A549 (cell line): ENCODE results near the gene ABCC1. TPM values are rescaled to one million over a fixed set of nuclear protein-coding genes. Genes with fewer than 3 reads are reported as not detected.
"Not testable (repeated sequence)": the region's sequence is repeated elsewhere in the genome, so short reads cannot be mapped to it uniquely, and the experiment has no call there.

Experiments used
- ATAC-seq, 2 experiments: fragments of 200-7000 bp in 1 of 2; fragments of >200 bp in 1 of 2; cut with Nextera tagmentation in 1 of 2; cut with Tn5 transposase in 1 of 2; 3 replicates each; pipeline versions ENCODE4 v1.8.0 to v1.9.1; 2018 to 2020; ENCODE audit warnings: mild to moderate bottlenecking in 1 of 2, moderate library complexity in 1 of 2
- CTCF ChIA-PET: fragments of 300-600 bp; sonication (Branson Sonifier 250); formaldehyde crosslinking; extraction: SDS; loops from one replicate; lab custom pipeline; 2021; ENCODE audit warnings: antibody characterized with exemption, inconsistent platforms; lab: Yijun Ruan, JAX
- POLR2A ChIA-PET: fragments of 350-600 bp; formaldehyde crosslinking; extraction: SDS; loops from one replicate; lab custom pipeline; 2021; ENCODE audit warnings: antibody characterized with exemption, inconsistent platforms; lab: Yijun Ruan, JAX
- DNase-seq, 2 experiments: peaks; one replicate each; pipeline versions ENCODE4 v3.0.0 to v3.0.0-alpha.2; 2011 to 2016; ENCODE audit warnings: low read depth in 1 of 2, low spot score in 1 of 2
- FAIRE-seq: peaks from 2 replicates; lab custom pipeline; 2011; peaks lifted over from hg19 to GRCh38; lab: Jason Lieb, UNC
- H3K27ac ChIP-seq, 2 experiments: fragments of >200 bp; sonication (Bioruptor Twin); formaldehyde crosslinking; 3 replicates each; pipeline ENCODE4 v1.5.1; 2016 to 2017
- H3K4me1 ChIP-seq: fragments of >200 bp; sonication (Bioruptor Twin); formaldehyde crosslinking; 3 replicates; pipeline ENCODE4 v1.6.1; 2016
- H3K4me2 ChIP-seq: fragments of >200 bp; sonication (Bioruptor Twin); formaldehyde crosslinking; 3 replicates; pipeline ENCODE4 v1.6.1; 2016
- H3K4me3 ChIP-seq: fragments of >200 bp; sonication (Bioruptor Twin); formaldehyde crosslinking; 3 replicates; pipeline ENCODE4 v1.5.1; 2016
- H3K9me3 ChIP-seq: fragments of >200 bp; sonication (Bioruptor Twin); formaldehyde crosslinking; 3 replicates; pipeline ENCODE4 v1.6.1; 2016
- BCL3 ChIP-seq: fragments of >200 bp; sonication (Bioruptor Twin); formaldehyde crosslinking; IDR thresholded peaks from 3 replicates; pipeline ENCODE4 v1.6.1; 2016
- CBX2 ChIP-seq: fragments of 200-600 bp; sonication (generic); IDR thresholded peaks from 2 replicates; pipeline ENCODE4 v1.6.1; 2016; ENCODE audit warnings: low read depth, mild to moderate bottlenecking, borderline replicate concordance
- CHD4 ChIP-seq: fragments of 200-600 bp; sonication (generic); IDR thresholded peaks from 2 replicates; pipeline ENCODE4 v1.6.1; 2016; ENCODE audit warnings: antibody characterized with exemption, mild to moderate bottlenecking, borderline replicate concordance
- EHMT2 ChIP-seq: fragments of 200-600 bp; sonication (generic); IDR thresholded peaks from 2 replicates; pipeline ENCODE4 v1.6.1; 2016; ENCODE audit warnings: antibody characterized with exemption, low read depth, mild to moderate bottlenecking, moderate library complexity
- ELK1 ChIP-seq: fragments of 150-350 bp; IDR thresholded peaks from 2 replicates; pipeline ENCODE4 v1.6.1; 2014; ENCODE audit warnings: low read depth, mild to moderate bottlenecking, low read length
- EP300 ChIP-seq, 2 experiments: fragments of >200 bp; sonication (Bioruptor Twin); formaldehyde crosslinking; IDR thresholded peaks; 2 replicates in 1 of 2; 3 replicates in 1 of 2; pipeline ENCODE4 v1.6.1; 2016 to 2017
- FOSB ChIP-seq: fragments of 250-450 bp; sonication (Bioruptor Pico); IDR thresholded peaks from 2 replicates; pipeline ENCODE4 v1.5.0; 2020; ENCODE audit warnings: mild to moderate bottlenecking, moderate library complexity
- FOXS1 ChIP-seq: fragments of 250-450 bp; sonication (Bioruptor Pico); IDR thresholded peaks from 2 replicates; pipeline ENCODE4 v1.5.0; 2020; ENCODE audit warnings: mild to moderate bottlenecking, moderate library complexity
- HES2 ChIP-seq: fragments of >200 bp; sonication (Bioruptor Twin); formaldehyde crosslinking; IDR thresholded peaks from 2 replicates; pipeline ENCODE4 v1.6.1; 2016
- HOXA7 ChIP-seq: fragments of 250-450 bp; sonication (Bioruptor Pico); IDR thresholded peaks from 2 replicates; pipeline ENCODE4 v1.5.0; 2020; ENCODE audit warnings: mild to moderate bottlenecking, moderate library complexity
- RAD21 ChIP-seq, 2 experiments: fragments of >200 bp in 1 of 2; sonication (Bioruptor Twin) in 1 of 2; formaldehyde crosslinking in 1 of 2; IDR thresholded peaks in 1 of 2; conservative IDR thresholded peaks in 1 of 2; 2 replicates in 1 of 2; 3 replicates in 1 of 2; pipeline ENCODE4 v1.6.1; 2012 to 2018; ENCODE audit warnings: inconsistent platforms in 1 of 2
- SREBF2 ChIP-seq: fragments of 450-650 bp; IDR thresholded peaks from 2 replicates; pipeline ENCODE4 v1.6.1; 2014; ENCODE audit warnings: mild to moderate bottlenecking, moderate library complexity
- TP53 ChIP-seq: fragments of 250-450 bp; sonication (Bioruptor Pico); IDR thresholded peaks from 2 replicates; pipeline ENCODE4 v1.5.0; 2021; ENCODE audit warnings: mild to moderate bottlenecking, moderate library complexity
- WGBS: methylation state at CpG from one replicate; pipeline ENCODE4 v1.1.6; 2017; ENCODE audit errors: missing lambda C conversion rate; 5-methylcytosine and 5-hydroxymethylcytosine counted together
- polyA plus RNA-seq, 4 experiments: library from polyadenylated mRNA; depleted of rRNA in 3 of 4; stranded (reverse); fragments of >200 nt; fragmentation: RNase III in 1 of 4; extraction: RNeasy Plus Mini Kit Qiagen cat#74134 plus additional on column Dnase treatment in 1 of 4; gene quantifications; 2 replicates in 3 of 4; 3 replicates in 1 of 4; pipeline ENCODE4 v1.2.3, GENCODE V29; 2011 to 2017

Gene ABCC1
- polyA plus RNA-seq, 2 of the 4 experiments (the other 2 are of a cell fraction) = 56.5 to 93.8 TPM

- TF ChIP-seq EP300 (IDR thresholded peaks at IDR 0.05) (no peak), EHMT2 (no peak), SREBF2 (no peak), HOXA7 (CRISPR knock-in tag) (no peak)
These were observed 197.2 kb downstream of the ABCC1 start (continued) for GRCh38 chr16:16146380-16147315.

GRCh38 chr16:16147316-16147999 is 198.0 kb downstream of the ABCC1 start:
- WGBS = 93% methylated on average over 16 of the region's 17 CpGs
- DNase-seq (no peak), ATAC-seq (no peak), FAIRE-seq (no peak)
- TF ChIP-seq CHD4 = no peak
- TF ChIP-seq ELK1 = no peak
- TF ChIP-seq FOXS1 = no peak
- TF ChIP-seq RAD21 (conservative IDR thresholded peaks at IDR 0.05 in 1 of 2, IDR thresholded peaks at IDR 0.05 in 1 of 2) = no peak
- no peak for TF ChIP-seq EHMT2
- no peak for TF ChIP-seq BCL3
- TF ChIP-seq CBX2 = no peak
- H3K4me3 ChIP-seq = no peak overlapping the region
- H3K4me2 ChIP-seq = no peak overlapping the region
- CTCF ChIA-PET = interaction anchor here (0.7 kb wide), 1 partner anchor 393 kb away, joined by 3 read pairs; no protein-coding TSS in a partner anchor
- POLR2A ChIA-PET = no interaction called here
- H3K4me1 ChIP-seq = peaks cover 13% of the 10 kb centered on the region; the same call in 2 of the 3 replicates
- H3K27ac ChIP-seq = no peak overlapping the region
- H3K9me3 ChIP-seq = no peaks in the 10 kb centered on the region

GRCh38 chr16:16148000-16148599 is 198.7 kb downstream of the ABCC1 start:
- ATAC-seq, POLR2A ChIA-PET, H3K4me2 ChIP-seq, FAIRE-seq, H3K9me3 ChIP-seq, H3K4me3 ChIP-seq, H3K27ac ChIP-seq, DNase-seq: not testable (repeated sequence)
- CTCF ChIA-PET = interaction anchor here (1.2 kb wide), 2 partner anchors 21 to 47 kb away, joined by 3 to 4 read pairs; no protein-coding TSS in a partner anchor
- peaks cover 13% of the 10 kb centered on the region; the same call in 2 of the 3 replicates for H3K4me1 ChIP-seq
- 89% methylated on average over 15 of the region's 15 CpGs for WGBS

- POLR2A ChIA-PET = no interaction called here
- Histone ChIP-seq H3K4me3 (no peak overlapping the region), H3K4me2 (no peak overlapping the region), H3K9me3 (no peaks in the 10 kb centered on the region), H3K27ac (no peak overlapping the region), H3K4me1 (peaks cover 9% of the 10 kb centered on the region; the same call in 2 of the 3 replicates)
- ATAC-seq (no peak), FAIRE-seq (no peak), DNase-seq (no peak)
- CTCF ChIA-PET = interaction anchor here (1.2 kb wide), 2 partner anchors 22 to 46 kb away, joined by 3 to 4 read pairs; no protein-coding TSS in a partner anchor
- 68% methylated on average over 9 of the region's 9 CpGs for WGBS
- no peak for TF ChIP-seq FOSB
- TF ChIP-seq TP53 (CRISPR knock-in tag) = no peak
- TF ChIP-seq HES2 = no peak
These were observed 199.3 kb downstream of the ABCC1 start for GRCh38 chr16:16148755-16149154.
